Epithelial cell of esophagus (primary cell): Measurements from ENCODE around the gene CTR9.

Experiments
- DNase-seq: peaks from one replicate; pipeline ENCODE4 v3.0.0; 2010; ENCODE audit warnings: low read depth
- H3K4me3 ChIP-seq: 2 replicates; pipeline ENCODE4 v1.5.1; 2011; ENCODE audit warnings: mild to moderate bottlenecking, low read length, control low read depth
- CTCF ChIP-seq: IDR thresholded peaks from 2 replicates; pipeline ENCODE4 v1.5.1; 2011; ENCODE audit warnings: low read depth, mild to moderate bottlenecking, low read length, control low read depth, inconsistent platforms; ENCODE audit not compliant: insufficient read depth; ENCODE audit errors: missing control alignments

Gene CTR9

GRCh38 chr11:10828402-10828801, 77.4 kb downstream of the CTR9 start:
- no peak for TF ChIP-seq CTCF
- DNase-seq: no peak
- H3K4me3 ChIP-seq: no peak overlapping the region

- no peak overlapping the region for H3K4me3 ChIP-seq
- no peak for TF ChIP-seq CTCF
- DNase-seq: no peak
Observed at GRCh38 chr11:10829139-10829538, 78.1 kb downstream of the CTR9 start.
